OCI-LY3 (cell line): ENCODE measurements around the gene HOXB6.
A peak's percentile ranks its signal among the peaks of the same experiment; 100 is the strongest.

Experiments
- H2AFZ ChIP-seq: fragments of 200-600, 300-600 bp; shearing (Covaris generic); 2 replicates; pipeline ENCODE4 v1.6.0; 2014; ENCODE audit warnings: antibody characterized with exemption, low read depth, low read length
- H3K27ac ChIP-seq: fragments of 200-600, 300-600 bp; sonication (generic); 2 replicates; pipeline ENCODE4 v1.5.1; 2014; ENCODE audit warnings: mild to moderate bottlenecking, low read length, moderate library complexity, mixed read lengths
- H3K27me3 ChIP-seq: fragments of 200-600, 300-600 bp; sonication (generic); 2 replicates; pipeline ENCODE4 v1.6.1; 2014; ENCODE audit warnings: low read depth, low read length, mixed read lengths
- H3K36me3 ChIP-seq: fragments of 200-600, 300-600 bp; sonication (generic); replicated peaks from 2 replicates; pipeline ENCODE3; 2014; ENCODE audit warnings: low read depth, low read length, mixed read lengths
- H3K4me1 ChIP-seq: fragments of 300-600, 200-600 bp; sonication (generic); 2 replicates; pipeline ENCODE4 v1.6.1; 2014; ENCODE audit warnings: low read length, mixed read lengths
- H3K4me2 ChIP-seq: fragments of 200-600, 300-600 bp; sonication (generic); 2 replicates; pipeline ENCODE4 v1.6.1; 2014; ENCODE audit warnings: low read length, mixed read lengths
- H3K4me3 ChIP-seq: fragments of 300-600, 200-600 bp; sonication (generic); 2 replicates; pipeline ENCODE4 v1.5.1; 2014; ENCODE audit warnings: antibody characterized with exemption, mild to moderate bottlenecking, low read length, moderate library complexity
- H3K79me2 ChIP-seq: fragments of 300-600, 200-600 bp; shearing (Covaris generic); 2 replicates; pipeline ENCODE4 v1.6.1; 2014; ENCODE audit warnings: mild to moderate bottlenecking, low read length, mixed read lengths
- H3K9ac ChIP-seq: fragments of 300-600, 200-600 bp; shearing (Covaris generic); 2 replicates; pipeline ENCODE4 v1.6.0; 2014; ENCODE audit warnings: mild to moderate bottlenecking, low read length, moderate library complexity
- H3K9me3 ChIP-seq: fragments of 200-600, 300-600 bp; shearing (Covaris generic); 2 replicates; pipeline ENCODE4 v1.6.1; 2014; ENCODE audit warnings: low read length, mixed read lengths; ENCODE audit not compliant: insufficient read depth
- H4K20me1 ChIP-seq: fragments of 200-600, 300-600 bp; sonication (generic); 2 replicates; pipeline ENCODE4 v1.6.1; 2016; ENCODE audit warnings: low read length, mixed read lengths; ENCODE audit not compliant: insufficient read depth
- EZH2phosphoT487 ChIP-seq: fragments of 200-600 bp; shearing (Covaris generic); IDR thresholded peaks from 2 replicates; pipeline ENCODE4 v1.6.1; 2018; ENCODE audit warnings: antibody characterized with exemption, mixed run types, low read depth
- TF ChIP-seq, protein P1 (sequence below): fragments of 200-600, 300-600 bp; sonication (generic); IDR thresholded peaks from 2 replicates; pipeline ENCODE4 v1.5.1; 2014; ENCODE audit warnings: antibody characterized with exemption, low read length, low read depth

The HOXB6 gene

GRCh38 chr17:48601539-48602425 is 3.0 kb downstream of the HOXB6 start:
- H3K9me3 ChIP-seq: no peaks in the 10 kb centered on the region
- peak overlapping the region; percentile 58 for H3K9ac ChIP-seq
- no peaks in the 10 kb centered on the region for H3K36me3 ChIP-seq
- peak overlapping the region; percentile 81 for H3K4me3 ChIP-seq
- no peak overlapping the region for H3K27ac ChIP-seq
- TF ChIP-seq, protein P1, sequence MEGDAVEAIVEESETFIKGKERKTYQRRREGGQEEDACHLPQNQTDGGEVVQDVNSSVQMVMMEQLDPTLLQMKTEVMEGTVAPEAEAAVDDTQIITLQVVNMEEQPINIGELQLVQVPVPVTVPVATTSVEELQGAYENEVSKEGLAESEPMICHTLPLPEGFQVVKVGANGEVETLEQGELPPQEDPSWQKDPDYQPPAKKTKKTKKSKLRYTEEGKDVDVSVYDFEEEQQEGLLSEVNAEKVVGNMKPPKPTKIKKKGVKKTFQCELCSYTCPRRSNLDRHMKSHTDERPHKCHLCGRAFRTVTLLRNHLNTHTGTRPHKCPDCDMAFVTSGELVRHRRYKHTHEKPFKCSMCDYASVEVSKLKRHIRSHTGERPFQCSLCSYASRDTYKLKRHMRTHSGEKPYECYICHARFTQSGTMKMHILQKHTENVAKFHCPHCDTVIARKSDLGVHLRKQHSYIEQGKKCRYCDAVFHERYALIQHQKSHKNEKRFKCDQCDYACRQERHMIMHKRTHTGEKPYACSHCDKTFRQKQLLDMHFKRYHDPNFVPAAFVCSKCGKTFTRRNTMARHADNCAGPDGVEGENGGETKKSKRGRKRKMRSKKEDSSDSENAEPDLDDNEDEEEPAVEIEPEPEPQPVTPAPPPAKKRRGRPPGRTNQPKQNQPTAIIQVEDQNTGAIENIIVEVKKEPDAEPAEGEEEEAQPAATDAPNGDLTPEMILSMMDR: no peak
- no peak for TF ChIP-seq EZH2phosphoT487
- peaks cover 29% of the 10 kb centered on the region for H3K4me1 ChIP-seq
- H3K4me2 ChIP-seq: peak overlapping the region; percentile 96
- H4K20me1 ChIP-seq: no peaks in the 10 kb centered on the region
- peaks cover 6% of the 10 kb centered on the region; the same call in 1 of the 2 replicates for H3K79me2 ChIP-seq
- peaks cover 21% of the 10 kb centered on the region for H3K27me3 ChIP-seq
- peak overlapping the region; percentile 70; the same call in 1 of the 2 replicates for H2AFZ ChIP-seq

DNA sequence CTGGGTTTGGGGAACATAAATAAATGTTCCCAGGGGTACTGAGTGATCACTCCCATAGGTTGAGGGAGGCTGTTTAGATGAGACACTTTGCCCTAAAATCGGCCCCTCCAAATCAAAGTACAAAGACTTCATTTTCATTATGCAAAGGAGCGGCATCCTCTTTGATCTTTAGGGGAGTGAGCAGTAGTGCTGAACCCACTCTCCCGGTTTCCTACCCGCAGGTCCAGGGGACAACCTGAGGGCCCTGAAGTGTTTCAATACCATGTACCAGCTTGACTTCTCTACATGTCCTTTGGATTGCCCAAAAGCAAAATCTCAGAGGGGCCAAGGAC is 3.6 kb downstream of the HOXB6 start:
- no peak for TF ChIP-seq EZH2phosphoT487
- TF ChIP-seq, protein P1: no peak
- Histone ChIP-seq H2AFZ (0 out of 2 replicates have a peak overlapping the region, but pooled peaks have one; percentile 70), H4K20me1 (no peaks in the 10 kb centered on the region), H3K36me3 (no peaks in the 10 kb centered on the region), H3K27me3 (peaks cover 21% of the 10 kb centered on the region), H3K4me3 (peak overlapping the region; percentile 81), H3K27ac (no peak overlapping the region), H3K4me2 (peak overlapping the region; percentile 96), H3K9me3 (no peaks in the 10 kb centered on the region), H3K79me2 (peaks cover 7% of the 10 kb centered on the region; the same call in 1 of the 2 replicates), H3K4me1 (peaks cover 31% of the 10 kb centered on the region), H3K9ac (peak overlapping the region; percentile 58)

DNA sequence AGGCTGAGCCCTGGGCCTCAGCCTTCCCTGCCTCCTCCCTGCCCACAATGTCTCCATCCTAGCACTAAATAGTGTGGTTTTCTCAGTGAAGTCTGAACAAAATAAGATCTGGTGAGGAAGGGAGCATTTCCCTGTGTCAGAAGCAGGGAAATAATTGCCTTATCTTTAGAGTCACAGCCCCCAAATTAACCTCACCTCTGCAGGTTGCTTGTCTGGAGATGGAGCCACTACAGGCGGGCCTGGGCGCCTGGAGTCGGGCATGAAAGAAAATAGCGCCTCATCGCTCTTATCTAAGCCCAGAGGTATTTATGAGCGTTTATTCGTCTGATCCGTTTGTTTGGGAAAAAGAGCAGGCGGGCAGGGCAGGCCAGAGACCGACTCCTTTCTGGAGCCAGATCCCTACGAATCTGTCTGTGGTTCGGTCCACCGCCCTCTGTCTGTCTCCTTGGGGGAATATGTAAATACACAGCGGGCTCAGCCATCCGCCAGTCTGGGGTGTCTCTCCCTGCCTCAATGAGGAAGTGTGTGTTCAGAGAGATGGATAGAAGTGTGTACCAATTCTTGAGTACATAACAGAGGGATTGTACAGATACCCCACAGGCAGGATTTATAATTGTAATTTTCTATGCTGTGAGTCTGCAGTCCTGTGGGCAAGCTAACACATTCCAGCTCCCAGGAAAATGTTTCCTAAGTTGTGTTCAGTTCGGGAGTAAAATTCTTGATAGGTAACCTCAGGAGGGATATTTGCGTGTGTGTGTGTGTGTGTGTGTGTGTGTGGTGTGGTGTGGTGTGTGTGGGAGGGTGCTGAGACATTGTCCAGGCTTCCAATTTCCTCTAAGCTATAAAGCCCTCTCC is 4.3 kb downstream of the HOXB6 start:
- no peak overlapping the region for H3K4me3 ChIP-seq
- H3K9ac ChIP-seq: no peak overlapping the region
- no peaks in the 10 kb centered on the region for H3K9me3 ChIP-seq
- TF ChIP-seq, protein P1: no peak
- TF ChIP-seq EZH2phosphoT487: no peak
- H4K20me1 ChIP-seq: no peaks in the 10 kb centered on the region
- H3K27ac ChIP-seq: no peak overlapping the region
- H3K4me1 ChIP-seq: peaks cover 31% of the 10 kb centered on the region
- peaks cover 7% of the 10 kb centered on the region; the same call in 1 of the 2 replicates for H3K79me2 ChIP-seq
- H3K27me3 ChIP-seq: peaks cover 21% of the 10 kb centered on the region
- no peak overlapping the region for H3K4me2 ChIP-seq
- no peaks in the 10 kb centered on the region for H3K36me3 ChIP-seq
- H2AFZ ChIP-seq: no peak overlapping the region

DNA sequence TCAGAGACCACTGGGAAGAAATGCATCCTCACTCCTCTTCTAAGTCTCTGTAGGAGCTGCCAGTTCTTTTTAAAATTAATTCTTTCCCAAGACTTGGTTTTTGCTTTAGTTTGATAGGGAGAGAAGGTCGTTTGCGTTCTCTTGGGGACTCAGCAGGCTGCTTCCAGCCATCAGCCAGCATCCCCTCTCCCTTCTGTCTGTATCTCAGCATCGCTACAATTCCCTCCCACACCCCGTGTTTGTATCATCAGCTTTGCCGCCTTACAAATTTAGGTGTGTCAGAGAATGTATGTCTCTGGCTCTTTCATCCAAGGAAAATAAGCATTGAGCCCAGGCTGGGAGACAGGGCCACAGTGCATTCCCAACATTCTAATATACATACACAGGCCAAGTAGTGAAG is 5.4 kb downstream of the HOXB6 start:
- no peak overlapping the region for H3K4me2 ChIP-seq
- peaks cover 7% of the 10 kb centered on the region; the same call in 1 of the 2 replicates for H3K79me2 ChIP-seq
- peaks cover 21% of the 10 kb centered on the region for H3K27me3 ChIP-seq
- no peak overlapping the region for H3K4me3 ChIP-seq
- no peak overlapping the region for H3K9ac ChIP-seq
- no peak overlapping the region for H2AFZ ChIP-seq
- H4K20me1 ChIP-seq: no peaks in the 10 kb centered on the region
- H3K9me3 ChIP-seq: no peaks in the 10 kb centered on the region
- peaks cover 26% of the 10 kb centered on the region for H3K4me1 ChIP-seq
- TF ChIP-seq, protein P1: no peak
- TF ChIP-seq EZH2phosphoT487: no peak
- no peaks in the 10 kb centered on the region for H3K36me3 ChIP-seq
- H3K27ac ChIP-seq: no peak overlapping the region
